Body of pancreas (tissue), 4 donors: ENCODE measurements around the gene GRIK1.

Experiments used
- CTCF ChIP-seq, 7 experiments: fragments of 450-650 bp in 4 of 7; fragments of 200-600 bp in 3 of 7; sonication (generic) in 3 of 7; IDR thresholded peaks; one replicate each; pipeline ENCODE4 v1.5.1; 2016 to 2019; ENCODE audit warnings: antibody characterized with exemption in 7 of 7
- POLR2A ChIP-seq, 3 donors: fragments of 450-650 bp; IDR thresholded peaks; one replicate each; pipeline ENCODE4 v1.6.1; 2016; ENCODE audit warnings: antibody characterized with exemption in 3 of 3, mild to moderate bottlenecking in 2 of 3

GRCh38 chr21:29654855-29655254, 284.9 kb downstream of the GRIK1 start:
- TF ChIP-seq CTCF (IDR thresholded peaks at IDR 0.05), result no peak
- no peak for TF ChIP-seq POLR2A (IDR thresholded peaks at IDR 0.05)
